ENCODE data around the gene GPAT2.
"Not testable (repeated sequence)": the region's sequence is repeated elsewhere in the genome, so short reads cannot be mapped to it uniquely, and the experiment has no call there.

Gene GPAT2

DNA sequence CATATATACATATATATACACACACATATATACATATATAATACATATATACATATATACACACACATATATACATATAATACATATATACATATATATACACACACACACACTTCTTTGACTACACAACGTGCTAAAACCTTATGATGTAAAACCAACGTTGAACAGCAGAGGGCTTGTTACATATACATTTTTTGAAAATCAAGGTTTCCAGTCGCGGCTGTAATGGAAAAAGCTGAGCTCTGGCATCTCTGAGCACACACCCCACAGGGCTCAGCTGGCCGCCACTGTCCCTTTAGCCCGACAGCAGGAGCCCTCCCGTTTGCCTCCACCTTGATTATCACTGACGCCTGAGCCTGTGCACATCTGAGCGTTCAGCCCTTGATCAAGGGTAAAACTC, 719 bp downstream of the GPAT2 start:
- not testable (repeated sequence) for H3K4me3 ChIP-seq (ENCODE audit: low read length); H3K9ac ChIP-seq (ENCODE audit: low read depth, low read length)

GRCh38 chr2:96027725-96028325, 6.9 kb downstream of the GPAT2 start:
- not testable (repeated sequence) for H3K27me3 ChIP-seq (ENCODE audit: insufficient read depth, low read length); H3K9me3 ChIP-seq (ENCODE audit: insufficient read depth, low read depth, low read length); H3K4me1 ChIP-seq (ENCODE audit: insufficient read depth, low read length); H3K9ac ChIP-seq (ENCODE audit: low read depth, low read length); H3K4me3 ChIP-seq (ENCODE audit: low read length); H3K36me3 ChIP-seq (ENCODE audit: insufficient read depth, low read depth, low read length); H3K27ac ChIP-seq (ENCODE audit: low read length)

More for the DNA sequence above, 719 bp downstream of the GPAT2 start:
- not testable (repeated sequence) for H3K9me3 ChIP-seq (ENCODE audit: insufficient read depth, low read depth, low read length); H3K27me3 ChIP-seq (ENCODE audit: insufficient read depth, low read length); H3K27ac ChIP-seq (ENCODE audit: low read length); H3K4me1 ChIP-seq (ENCODE audit: insufficient read depth, low read length); H3K36me3 ChIP-seq (ENCODE audit: insufficient read depth, low read depth, low read length)

DNA sequence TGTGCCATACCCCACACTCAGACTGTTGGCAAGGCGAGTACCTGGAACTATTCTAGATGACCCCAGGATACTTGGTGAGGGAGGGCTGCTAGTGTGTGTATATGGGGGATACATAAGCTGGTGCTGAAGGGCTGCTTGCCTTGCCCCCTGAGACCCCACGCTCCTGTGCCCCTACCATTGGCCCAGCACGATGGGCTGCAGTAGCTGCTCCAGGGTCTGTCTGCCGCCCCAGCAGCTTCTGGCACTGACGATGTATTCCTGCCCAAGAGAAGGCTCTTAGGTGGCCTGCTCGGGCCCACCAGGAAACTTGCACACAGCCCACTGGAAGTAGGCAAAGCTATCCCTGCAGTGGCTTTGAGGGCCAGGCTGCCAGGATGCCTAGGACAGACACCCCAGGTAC, 9.0 kb downstream of the GPAT2 start:
- H3K27me3 ChIP-seq (ENCODE audit: insufficient read depth, low read length) = not testable (repeated sequence)

GRCh38 chr2:96025194-96025492, 9.6 kb downstream of the GPAT2 start:
- no peaks in the 10 kb centered on the region for H3K4me1 ChIP-seq (ENCODE audit: insufficient read depth, low read length)
- H3K36me3 ChIP-seq (ENCODE audit: insufficient read depth, low read depth, low read length) = no peaks in the 10 kb centered on the region
- H3K9me3 ChIP-seq (ENCODE audit: insufficient read depth, low read depth, low read length) = no peaks in the 10 kb centered on the region
- H3K27me3 ChIP-seq (ENCODE audit: insufficient read depth, low read length) = no peaks in the 10 kb centered on the region
- H3K4me3 ChIP-seq (ENCODE audit: low read length) = no peak overlapping the region
- no peak overlapping the region for H3K9ac ChIP-seq (ENCODE audit: low read depth, low read length)
- H3K27ac ChIP-seq (ENCODE audit: low read length) = no peak overlapping the region

More for the DNA sequence above, 9.0 kb downstream of the GPAT2 start:
- not testable (repeated sequence) for H3K27ac ChIP-seq (ENCODE audit: low read length); H3K4me1 ChIP-seq (ENCODE audit: insufficient read depth, low read length); H3K9ac ChIP-seq (ENCODE audit: low read depth, low read length); H3K36me3 ChIP-seq (ENCODE audit: insufficient read depth, low read depth, low read length); H3K9me3 ChIP-seq (ENCODE audit: insufficient read depth, low read depth, low read length); H3K4me3 ChIP-seq (ENCODE audit: low read length)

DNA sequence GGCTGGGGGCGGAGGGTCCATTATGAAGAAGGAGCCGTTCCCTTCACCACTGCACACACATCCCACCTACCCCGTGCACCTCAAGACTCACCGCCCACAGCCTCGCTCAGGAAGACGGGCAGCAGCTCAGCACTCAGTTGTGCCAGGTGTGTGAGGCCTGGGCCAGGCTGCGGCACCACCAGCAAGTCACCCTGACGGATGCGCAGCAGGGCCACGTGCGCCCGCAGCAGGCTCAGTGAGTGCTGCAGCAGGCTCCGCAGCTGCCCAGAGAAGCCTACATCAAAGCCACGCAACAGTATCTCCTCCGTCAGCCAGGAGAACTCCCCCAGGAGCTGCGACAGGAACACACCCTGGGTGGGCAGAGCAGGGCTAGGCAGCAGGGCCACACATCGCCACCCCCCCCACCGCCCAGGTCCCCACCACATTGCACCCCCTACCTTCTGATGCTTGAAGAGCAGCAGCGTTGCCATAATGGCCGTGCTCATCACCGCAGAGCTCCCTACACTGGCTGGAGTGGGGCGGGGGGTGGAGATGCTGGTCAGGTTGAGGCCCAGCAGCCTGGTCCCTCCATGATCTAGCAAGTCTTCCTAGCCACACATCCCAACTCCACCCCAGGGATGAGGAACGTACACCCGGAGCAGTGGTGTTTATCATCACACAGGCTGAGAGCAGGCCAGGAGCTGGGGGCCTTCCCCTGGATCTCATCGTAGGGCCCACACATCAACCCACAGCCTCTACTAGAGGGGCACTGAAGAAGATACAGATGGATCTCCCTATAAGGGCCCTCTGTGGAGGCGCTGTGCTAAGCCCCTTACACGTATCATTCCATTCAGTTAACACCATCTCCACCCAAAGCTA, 10.2 kb downstream of the GPAT2 start:
- Histone ChIP-seq H3K27me3 (ENCODE audit: insufficient read depth, low read length) (no peaks in the 10 kb centered on the region), H3K4me3 (ENCODE audit: low read length) (no peak overlapping the region), H3K36me3 (ENCODE audit: insufficient read depth, low read depth, low read length) (no peaks in the 10 kb centered on the region), H3K27ac (ENCODE audit: low read length) (no peak overlapping the region), H3K9ac (ENCODE audit: low read depth, low read length) (no peak overlapping the region), H3K9me3 (ENCODE audit: insufficient read depth, low read depth, low read length) (no peaks in the 10 kb centered on the region), H3K4me1 (ENCODE audit: insufficient read depth, low read length) (no peaks in the 10 kb centered on the region)

DNA sequence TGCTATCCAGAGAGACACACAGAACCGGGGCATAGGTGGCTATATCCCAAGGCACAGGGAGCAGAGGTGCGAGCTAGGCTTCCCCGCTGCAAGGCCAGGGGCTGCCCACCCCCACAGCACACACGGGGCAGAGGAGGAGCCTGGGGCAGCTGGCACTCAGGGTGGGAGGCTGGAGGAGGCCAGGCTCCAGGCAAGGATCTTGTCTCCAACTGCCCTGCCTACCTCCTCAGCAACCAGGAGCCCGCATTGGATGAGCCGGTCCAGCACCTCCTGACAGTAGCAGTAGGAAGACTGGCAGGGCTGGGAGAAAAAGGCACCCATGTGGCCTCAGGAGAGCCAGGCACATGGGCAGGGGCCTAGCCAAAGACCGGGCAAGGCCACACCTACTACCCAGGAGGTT, 11.0 kb downstream of the GPAT2 start:
- H3K9me3 ChIP-seq (ENCODE audit: insufficient read depth, low read depth, low read length); H3K27me3 ChIP-seq (ENCODE audit: insufficient read depth, low read length); H3K27ac ChIP-seq (ENCODE audit: low read length); H3K9ac ChIP-seq (ENCODE audit: low read depth, low read length); H3K36me3 ChIP-seq (ENCODE audit: insufficient read depth, low read depth, low read length); H3K4me3 ChIP-seq (ENCODE audit: low read length); H3K4me1 ChIP-seq (ENCODE audit: insufficient read depth, low read length): not testable (repeated sequence)

- not testable (repeated sequence) for H3K4me3 ChIP-seq (ENCODE audit: low read length); H3K27ac ChIP-seq (ENCODE audit: low read length)
These were observed 11.8 kb downstream of the GPAT2 start for GRCh38 chr2:96022701-96023447.

GRCh38 chr2:96022126-96022525, 12.6 kb downstream of the GPAT2 start:
- H3K36me3 ChIP-seq (ENCODE audit: insufficient read depth, low read depth, low read length); H3K9ac ChIP-seq (ENCODE audit: low read depth, low read length); H3K27me3 ChIP-seq (ENCODE audit: insufficient read depth, low read length); H3K4me3 ChIP-seq (ENCODE audit: low read length); H3K4me1 ChIP-seq (ENCODE audit: insufficient read depth, low read length); H3K9me3 ChIP-seq (ENCODE audit: insufficient read depth, low read depth, low read length); H3K27ac ChIP-seq (ENCODE audit: low read length): not testable (repeated sequence)

More at GRCh38 chr2:96022701-96023447, 11.8 kb downstream of the GPAT2 start:
- not testable (repeated sequence) for H3K27me3 ChIP-seq (ENCODE audit: insufficient read depth, low read length); H3K4me1 ChIP-seq (ENCODE audit: insufficient read depth, low read length); H3K9me3 ChIP-seq (ENCODE audit: insufficient read depth, low read depth, low read length); H3K36me3 ChIP-seq (ENCODE audit: insufficient read depth, low read depth, low read length); H3K9ac ChIP-seq (ENCODE audit: low read depth, low read length)

- H3K27ac ChIP-seq (ENCODE audit: low read length); H3K36me3 ChIP-seq (ENCODE audit: insufficient read depth, low read depth, low read length); H3K4me1 ChIP-seq (ENCODE audit: insufficient read depth, low read length); H3K27me3 ChIP-seq (ENCODE audit: insufficient read depth, low read length); H3K4me3 ChIP-seq (ENCODE audit: low read length); H3K9me3 ChIP-seq (ENCODE audit: insufficient read depth, low read depth, low read length); H3K9ac ChIP-seq (ENCODE audit: low read depth, low read length): not testable (repeated sequence)
These were observed 13.6 kb downstream of the GPAT2 start for GRCh38 chr2:96021142-96021541.

DNA sequence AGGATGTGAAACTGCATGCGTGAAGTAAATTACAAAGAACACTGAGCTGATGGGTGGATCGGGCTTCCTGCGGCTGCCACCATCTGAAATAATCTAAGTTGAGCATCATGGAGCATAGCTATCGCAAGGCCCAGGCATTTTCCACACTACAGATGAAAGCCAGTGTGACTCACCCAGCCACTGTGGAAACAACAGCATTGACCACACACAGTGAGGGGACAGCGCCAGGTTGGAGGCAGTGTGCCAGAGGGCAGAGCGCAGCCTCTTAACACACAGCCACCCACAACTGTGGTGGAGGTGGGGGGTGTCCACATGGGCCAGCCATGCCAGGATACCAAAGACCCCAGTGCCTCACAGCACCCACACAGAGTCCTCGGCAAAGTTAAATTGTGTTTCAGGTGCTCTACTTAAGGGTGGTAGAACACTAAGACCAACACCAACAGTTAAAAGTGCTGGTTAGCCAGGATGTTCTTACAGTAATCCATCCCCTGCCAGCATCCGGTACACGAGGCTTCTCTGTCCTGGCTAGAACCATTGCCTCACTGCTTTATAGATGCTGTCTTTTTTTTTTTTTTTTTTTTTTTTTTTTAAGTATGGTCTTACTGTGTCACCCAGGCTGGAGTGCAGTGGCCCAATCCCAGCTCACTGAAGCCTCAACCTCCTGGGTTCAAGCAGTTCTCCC, 14.7 kb downstream of the GPAT2 start:
- H3K27ac ChIP-seq (ENCODE audit: low read length); H3K4me1 ChIP-seq (ENCODE audit: insufficient read depth, low read length); H3K4me3 ChIP-seq (ENCODE audit: low read length); H3K36me3 ChIP-seq (ENCODE audit: insufficient read depth, low read depth, low read length); H3K27me3 ChIP-seq (ENCODE audit: insufficient read depth, low read length); H3K9ac ChIP-seq (ENCODE audit: low read depth, low read length); H3K9me3 ChIP-seq (ENCODE audit: insufficient read depth, low read depth, low read length): not testable (repeated sequence)

- H3K9ac ChIP-seq (ENCODE audit: low read depth, low read length); H3K9me3 ChIP-seq (ENCODE audit: insufficient read depth, low read depth, low read length); H3K36me3 ChIP-seq (ENCODE audit: insufficient read depth, low read depth, low read length); H3K27me3 ChIP-seq (ENCODE audit: insufficient read depth, low read length); H3K4me1 ChIP-seq (ENCODE audit: insufficient read depth, low read length); H3K27ac ChIP-seq (ENCODE audit: low read length); H3K4me3 ChIP-seq (ENCODE audit: low read length): not testable (repeated sequence)
These were observed 18.4 kb downstream of the GPAT2 start for GRCh38 chr2:96016321-96016720.
